Tibial nerve (tissue), 4 donors: ENCODE measurements around the gene EFNB1.

Experiments
- CTCF ChIP-seq, 5 experiments: fragments of 200-600 bp in 3 of 5; fragments of 450-650 bp in 2 of 5; sonication (generic) in 3 of 5; IDR thresholded peaks; one replicate each; pipeline ENCODE4 v1.5.1; 2016 to 2019; ENCODE audit warnings: antibody characterized with exemption in 5 of 5, mild to moderate bottlenecking in 3 of 5, moderate library complexity in 2 of 5
- EP300 ChIP-seq, 2 donors: sonication (generic); formaldehyde crosslinking; IDR thresholded peaks; one replicate each; pipeline ENCODE4 v1.6.1; 2017; ENCODE audit warnings: antibody characterized with exemption in 2 of 2, mild to moderate bottlenecking in 1 of 2
- POLR2A ChIP-seq, 2 donors: fragments of 450-650 bp; IDR thresholded peaks; one replicate each; pipeline ENCODE4 v1.6.1; 2017; ENCODE audit warnings: antibody characterized with exemption in 2 of 2, mild to moderate bottlenecking in 2 of 2, moderate library complexity in 2 of 2

GRCh38 chrX:68843992-68844391 is 15.2 kb downstream of the EFNB1 start:
- TF ChIP-seq CTCF (IDR thresholded peaks at IDR 0.05): no peak
- no peak for TF ChIP-seq POLR2A (IDR thresholded peaks at IDR 0.05)
- no peak for TF ChIP-seq EP300 (IDR thresholded peaks at IDR 0.05)
